HepG2 (cell line): Measurements from ENCODE around the gene LYPD4. TPM values are rescaled to one million over a fixed set of nuclear protein-coding genes. Genes with fewer than 3 reads are reported as not detected.

Source experiments
- CHD4 ChIP-seq: fragments of 200-600 bp; sonication (generic); IDR thresholded peaks from 2 replicates; pipeline ENCODE4 v1.7.0; 2017; ENCODE audit warnings: mild to moderate bottlenecking, low read length, borderline replicate concordance
- DNMT1 ChIP-seq: sonication (generic); formaldehyde crosslinking; IDR thresholded peaks from 2 replicates; pipeline ENCODE4 v1.5.1; 2020; ENCODE audit warnings: mild to moderate bottlenecking, missing genetic modification reagents
- HCFC1 ChIP-seq: fragments of 150-350 bp; IDR thresholded peaks from 2 replicates; pipeline ENCODE4 v1.6.1; 2014; ENCODE audit warnings: low read depth, low read length
- HMG20B ChIP-seq: conservative IDR thresholded peaks from 2 replicates; pipeline ENCODE4 v1.6.1; 2016; ENCODE audit warnings: missing genetic modification reagents, missing compliant biosample characterization
- HNRNPUL1 ChIP-seq: fragments of 200-400 bp; formaldehyde crosslinking; IDR thresholded peaks from 2 replicates; pipeline ENCODE4 v1.6.1; 2017; ENCODE audit warnings: low read depth, mild to moderate bottlenecking, low read length, moderate library complexity
- KDM3A ChIP-seq: IDR thresholded peaks from 2 replicates; pipeline ENCODE4 v1.6.1; 2018; ENCODE audit warnings: low read depth, missing compliant biosample characterization
- KDM5A ChIP-seq: fragments of 200-600 bp; sonication (generic); IDR thresholded peaks from 2 replicates; pipeline ENCODE4 v1.7.0; 2018; ENCODE audit warnings: antibody characterized with exemption, mild to moderate bottlenecking, low read length, borderline replicate concordance
- NFKBIZ ChIP-seq: IDR thresholded peaks from 2 replicates; pipeline ENCODE4 v1.6.1; 2018; ENCODE audit warnings: missing genetic modification reagents, missing compliant biosample characterization
- SNAI1 ChIP-seq: sonication (generic); formaldehyde crosslinking; IDR thresholded peaks from 2 replicates; pipeline ENCODE4 v1.5.0; 2020; ENCODE audit warnings: mild to moderate bottlenecking, missing genetic modification reagents, borderline replicate concordance
- ZFY ChIP-seq: sonication (generic); formaldehyde crosslinking; IDR thresholded peaks from 2 replicates; pipeline ENCODE4 v1.4.0; 2020; ENCODE audit warnings: missing genetic modification reagents
- ZNF253 ChIP-seq: sonication (generic); formaldehyde crosslinking; IDR thresholded peaks from 2 replicates; pipeline ENCODE4 v1.8.0; 2022; ENCODE audit warnings: mild to moderate bottlenecking, missing genetic modification reagents, borderline replicate concordance
- ZNF839 ChIP-seq: sonication (generic); formaldehyde crosslinking; IDR thresholded peaks from 2 replicates; pipeline ENCODE4 v1.4.0; 2020; ENCODE audit warnings: missing genetic modification reagents, mild to moderate bottlenecking, borderline replicate concordance
- ZSCAN21 ChIP-seq: sonication (generic); formaldehyde crosslinking; IDR thresholded peaks from 2 replicates; pipeline ENCODE4 v1.8.0; 2022; ENCODE audit warnings: mild to moderate bottlenecking, missing genetic modification reagents, moderate library complexity, borderline replicate concordance
- polyA plus RNA-seq, 8 experiments: library from polyadenylated mRNA; depleted of rRNA in 3 of 8; stranded (reverse) in 7 of 8; unstranded in 1 of 8; fragments of >200 nt; fragmentation: Illumina TruSeq in 4 of 8; extraction: Trizol in 4 of 8; gene quantifications; 2 replicates each; pipeline versions ENCODE4 v1.2.1 to v1.2.3, GENCODE V29; 2011 to 2016; ENCODE audit warnings: low read depth in 4 of 8, missing spikeins in 1 of 8, mixed read lengths in 1 of 8; ENCODE audit not compliant: insufficient read depth in 1 of 8
- total RNA-seq, 5 experiments: library from RNA; depleted of rRNA; stranded (reverse); fragments of >200 nt; fragmentation: Illumina TruSeq; extraction: Trizol; gene quantifications; 2 replicates each; pipeline ENCODE4 v1.2.3, GENCODE V29; 2016; ENCODE audit warnings: low read depth in 1 of 5
- TF ChIP-seq, protein P1 (sequence below): sonication (generic); formaldehyde crosslinking; IDR thresholded peaks from 2 replicates; pipeline ENCODE4 v1.8.1; 2023; ENCODE audit warnings: mild to moderate bottlenecking, missing genetic modification reagents, borderline replicate concordance
- TF ChIP-seq, protein P2 (sequence below): sonication (generic); formaldehyde crosslinking; IDR thresholded peaks from 2 replicates; pipeline ENCODE4 v1.5.0; 2020; ENCODE audit warnings: missing genetic modification reagents
- TF ChIP-seq, protein P3 (sequence below): sonication (generic); formaldehyde crosslinking; IDR thresholded peaks from 2 replicates; pipeline ENCODE4 v1.4.0; 2020; ENCODE audit warnings: mild to moderate bottlenecking, missing genetic modification reagents
- TF ChIP-seq, protein P4 (sequence below): sonication (generic); formaldehyde crosslinking; IDR thresholded peaks from 2 replicates; pipeline ENCODE4 v1.5.0; 2020; ENCODE audit warnings: mild to moderate bottlenecking, missing genetic modification reagents, borderline replicate concordance
- TF ChIP-seq, protein P5 (sequence below): IDR thresholded peaks from 2 replicates; pipeline ENCODE4 v1.6.1; 2016; ENCODE audit warnings: missing compliant biosample characterization, missing genetic modification reagents, borderline replicate concordance
- TF ChIP-seq, protein P6 (sequence below): sonication (generic); formaldehyde crosslinking; IDR thresholded peaks from 2 replicates; pipeline ENCODE4 v1.9.0; 2021; ENCODE audit warnings: missing genetic modification reagents, borderline replicate concordance

The LYPD4 gene
- total and polyA plus RNA-seq, 2 of the 13 experiments (the other 11 are each of a cell fraction or from before 2014, with no cell fraction given) = not detected

DNA sequence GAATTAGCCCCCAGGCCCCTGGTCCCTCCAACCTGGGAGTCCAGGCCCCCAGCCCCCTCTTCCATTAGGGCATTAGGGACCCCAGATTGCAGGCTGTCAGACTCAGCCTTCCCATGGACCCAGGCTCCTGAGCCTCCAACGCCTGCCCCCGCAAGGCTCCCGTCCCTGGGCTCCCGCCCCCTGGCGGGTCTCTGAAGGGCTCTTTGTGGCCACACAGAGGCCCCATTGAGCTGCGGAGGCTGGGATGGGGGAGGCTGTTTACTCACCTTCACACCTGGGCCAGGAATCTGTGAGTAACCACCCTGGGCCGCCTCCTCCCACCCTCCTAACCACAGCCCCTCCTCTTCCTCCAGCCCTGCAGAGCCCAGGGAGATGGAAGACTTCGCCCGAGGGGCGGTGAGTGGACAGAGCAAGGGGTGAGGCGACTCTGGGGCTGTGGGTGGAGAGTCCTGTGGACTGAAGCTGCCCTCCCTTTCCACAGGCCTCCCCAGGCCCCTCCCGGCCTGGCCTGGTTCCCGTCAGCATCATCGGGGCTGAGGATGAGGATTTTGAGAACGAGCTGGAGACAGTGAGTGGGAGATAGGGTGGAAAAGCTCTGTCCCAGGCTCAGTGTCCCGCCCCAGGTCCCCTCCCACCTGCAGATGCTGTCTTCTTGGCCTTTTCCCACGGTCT, 43.4 kb upstream of the LYPD4 start (continued):
- TF ChIP-seq, protein P1, sequence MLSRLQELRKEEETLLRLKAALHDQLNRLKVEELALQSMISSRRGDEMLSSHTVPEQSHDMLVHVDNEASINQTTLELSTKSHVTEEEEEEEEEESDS (CRISPR knock-in tag) = no peak
- TF ChIP-seq HMG20B (peak; percentile 82; the same call in 1 of the 2 replicates), ZNF253 (CRISPR knock-in tag) (no peak), NFKBIZ (CRISPR knock-in tag) (peak; percentile 26; the same call in 1 of the 2 replicates), ZFY (CRISPR knock-in tag) (no peak; the same call in 1 of the 2 replicates), DNMT1 (CRISPR knock-in tag) (no peak), KDM3A (CRISPR knock-in tag) (peak; percentile 46; the same call in 1 of the 2 replicates), HCFC1 (no peak), SNAI1 (no peak), KDM5A (no peak), HNRNPUL1 (no peak), ZNF839 (CRISPR knock-in tag) (no peak), ZSCAN21 (CRISPR knock-in tag) (peak; percentile 29; the same call in 1 of the 2 replicates), CHD4 (no peak)
- TF ChIP-seq, protein P2, sequence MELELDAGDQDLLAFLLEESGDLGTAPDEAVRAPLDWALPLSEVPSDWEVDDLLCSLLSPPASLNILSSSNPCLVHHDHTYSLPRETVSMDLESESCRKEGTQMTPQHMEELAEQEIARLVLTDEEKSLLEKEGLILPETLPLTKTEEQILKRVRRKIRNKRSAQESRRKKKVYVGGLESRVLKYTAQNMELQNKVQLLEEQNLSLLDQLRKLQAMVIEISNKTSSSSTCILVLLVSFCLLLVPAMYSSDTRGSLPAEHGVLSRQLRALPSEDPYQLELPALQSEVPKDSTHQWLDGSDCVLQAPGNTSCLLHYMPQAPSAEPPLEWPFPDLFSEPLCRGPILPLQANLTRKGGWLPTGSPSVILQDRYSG = no peak
- TF ChIP-seq, protein P3, sequence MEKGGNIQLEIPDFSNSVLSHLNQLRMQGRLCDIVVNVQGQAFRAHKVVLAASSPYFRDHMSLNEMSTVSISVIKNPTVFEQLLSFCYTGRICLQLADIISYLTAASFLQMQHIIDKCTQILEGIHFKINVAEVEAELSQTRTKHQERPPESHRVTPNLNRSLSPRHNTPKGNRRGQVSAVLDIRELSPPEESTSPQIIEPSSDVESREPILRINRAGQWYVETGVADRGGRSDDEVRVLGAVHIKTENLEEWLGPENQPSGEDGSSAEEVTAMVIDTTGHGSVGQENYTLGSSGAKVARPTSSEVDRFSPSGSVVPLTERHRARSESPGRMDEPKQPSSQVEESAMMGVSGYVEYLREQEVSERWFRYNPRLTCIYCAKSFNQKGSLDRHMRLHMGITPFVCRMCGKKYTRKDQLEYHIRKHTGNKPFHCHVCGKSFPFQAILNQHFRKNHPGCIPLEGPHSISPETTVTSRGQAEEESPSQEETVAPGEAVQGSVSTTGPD = no peak
- TF ChIP-seq, protein P4, sequence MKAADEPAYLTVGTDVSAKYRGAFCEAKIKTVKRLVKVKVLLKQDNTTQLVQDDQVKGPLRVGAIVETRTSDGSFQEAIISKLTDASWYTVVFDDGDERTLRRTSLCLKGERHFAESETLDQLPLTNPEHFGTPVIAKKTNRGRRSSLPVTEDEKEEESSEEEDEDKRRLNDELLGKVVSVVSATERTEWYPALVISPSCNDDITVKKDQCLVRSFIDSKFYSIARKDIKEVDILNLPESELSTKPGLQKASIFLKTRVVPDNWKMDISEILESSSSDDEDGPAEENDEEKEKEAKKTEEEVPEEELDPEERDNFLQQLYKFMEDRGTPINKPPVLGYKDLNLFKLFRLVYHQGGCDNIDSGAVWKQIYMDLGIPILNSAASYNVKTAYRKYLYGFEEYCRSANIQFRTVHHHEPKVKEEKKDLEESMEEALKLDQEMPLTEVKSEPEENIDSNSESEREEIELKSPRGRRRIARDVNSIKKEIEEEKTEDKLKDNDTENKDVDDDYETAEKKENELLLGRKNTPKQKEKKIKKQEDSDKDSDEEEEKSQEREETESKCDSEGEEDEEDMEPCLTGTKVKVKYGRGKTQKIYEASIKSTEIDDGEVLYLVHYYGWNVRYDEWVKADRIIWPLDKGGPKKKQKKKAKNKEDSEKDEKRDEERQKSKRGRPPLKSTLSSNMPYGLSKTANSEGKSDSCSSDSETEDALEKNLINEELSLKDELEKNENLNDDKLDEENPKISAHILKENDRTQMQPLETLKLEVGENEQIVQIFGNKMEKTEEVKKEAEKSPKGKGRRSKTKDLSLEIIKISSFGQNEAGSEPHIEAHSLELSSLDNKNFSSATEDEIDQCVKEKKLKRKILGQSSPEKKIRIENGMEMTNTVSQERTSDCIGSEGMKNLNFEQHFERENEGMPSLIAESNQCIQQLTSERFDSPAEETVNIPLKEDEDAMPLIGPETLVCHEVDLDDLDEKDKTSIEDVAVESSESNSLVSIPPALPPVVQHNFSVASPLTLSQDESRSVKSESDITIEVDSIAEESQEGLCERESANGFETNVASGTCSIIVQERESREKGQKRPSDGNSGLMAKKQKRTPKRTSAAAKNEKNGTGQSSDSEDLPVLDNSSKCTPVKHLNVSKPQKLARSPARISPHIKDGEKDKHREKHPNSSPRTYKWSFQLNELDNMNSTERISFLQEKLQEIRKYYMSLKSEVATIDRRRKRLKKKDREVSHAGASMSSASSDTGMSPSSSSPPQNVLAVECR (CRISPR knock-in tag) = peak; percentile 61; the same call in 1 of the 2 replicates
- TF ChIP-seq, protein P5, sequence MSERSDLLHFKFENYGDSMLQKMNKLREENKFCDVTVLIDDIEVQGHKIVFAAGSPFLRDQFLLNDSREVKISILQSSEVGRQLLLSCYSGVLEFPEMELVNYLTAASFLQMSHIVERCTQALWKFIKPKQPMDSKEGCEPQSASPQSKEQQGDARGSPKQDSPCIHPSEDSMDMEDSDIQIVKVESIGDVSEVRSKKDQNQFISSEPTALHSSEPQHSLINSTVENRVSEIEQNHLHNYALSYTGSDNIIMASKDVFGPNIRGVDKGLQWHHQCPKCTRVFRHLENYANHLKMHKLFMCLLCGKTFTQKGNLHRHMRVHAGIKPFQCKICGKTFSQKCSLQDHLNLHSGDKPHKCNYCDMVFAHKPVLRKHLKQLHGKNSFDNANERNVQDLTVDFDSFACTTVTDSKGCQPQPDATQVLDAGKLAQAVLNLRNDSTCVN (CRISPR knock-in tag) = no peak
- TF ChIP-seq, protein P6, sequence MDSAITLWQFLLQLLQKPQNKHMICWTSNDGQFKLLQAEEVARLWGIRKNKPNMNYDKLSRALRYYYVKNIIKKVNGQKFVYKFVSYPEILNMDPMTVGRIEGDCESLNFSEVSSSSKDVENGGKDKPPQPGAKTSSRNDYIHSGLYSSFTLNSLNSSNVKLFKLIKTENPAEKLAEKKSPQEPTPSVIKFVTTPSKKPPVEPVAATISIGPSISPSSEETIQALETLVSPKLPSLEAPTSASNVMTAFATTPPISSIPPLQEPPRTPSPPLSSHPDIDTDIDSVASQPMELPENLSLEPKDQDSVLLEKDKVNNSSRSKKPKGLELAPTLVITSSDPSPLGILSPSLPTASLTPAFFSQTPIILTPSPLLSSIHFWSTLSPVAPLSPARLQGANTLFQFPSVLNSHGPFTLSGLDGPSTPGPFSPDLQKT (CRISPR knock-in tag) = no peak
